Neural cell (in vitro differentiated cells): ENCODE data around the gene DCAF5. TPM values are rescaled to one million over a fixed set of nuclear protein-coding genes. Genes with fewer than 3 reads are reported as not detected.

ENCODE experiments used
- H2AFZ ChIP-seq: fragments of 200-600, 300-800 bp; sonication (generic), shearing (Covaris generic); 2 replicates; pipeline ENCODE4 v1.6.0; 2014; ENCODE audit warnings: low read depth, mild to moderate bottlenecking, antibody characterized with exemption, low read length, moderate library complexity
- H3F3A ChIP-seq: fragments of 200-600 bp; shearing (Covaris generic); 2 replicates; pipeline ENCODE4 v1.6.1; 2016; ENCODE audit warnings: mild to moderate bottlenecking, moderate library complexity, mixed read lengths, antibody characterized with exemption, low read length; ENCODE audit not compliant: insufficient read depth, poor library complexity, severe bottlenecking
- H3K27ac ChIP-seq: fragments of 200-600, 300-800 bp; sonication (generic), shearing (Covaris generic); 2 replicates; pipeline ENCODE4 v1.5.1; 2014; ENCODE audit warnings: mild to moderate bottlenecking, low read length, moderate library complexity
- H3K27me3 ChIP-seq: fragments of 300-800, 200-600 bp; sonication (generic), shearing (Covaris generic); 2 replicates; pipeline ENCODE4 v1.6.0; 2014; ENCODE audit warnings: mild to moderate bottlenecking, low read depth, low read length, moderate library complexity; ENCODE audit not compliant: insufficient read depth
- H3K36me3 ChIP-seq: fragments of 300-800, 200-600 bp; sonication (generic), shearing (Covaris generic); 2 replicates; pipeline ENCODE4 v1.5.1; 2014; ENCODE audit warnings: mild to moderate bottlenecking, antibody characterized with exemption, low read length, moderate library complexity; ENCODE audit not compliant: insufficient read depth
- H3K4me2 ChIP-seq: fragments of 300-800, 200-600 bp; sonication (generic), shearing (Covaris generic); 2 replicates; pipeline ENCODE4 v1.6.0; 2014; ENCODE audit warnings: mild to moderate bottlenecking, low read length
- H3K4me3 ChIP-seq: fragments of 300-800, 200-600 bp; sonication (generic), shearing (Covaris generic); 2 replicates; pipeline ENCODE4 v1.5.1; 2014; ENCODE audit warnings: mild to moderate bottlenecking, low read length, moderate library complexity
- H3K79me2 ChIP-seq: fragments of 200-600 bp; shearing (Covaris generic); replicated peaks from 2 replicates; pipeline ENCODE4 v1.6.0; 2014; ENCODE audit warnings: mild to moderate bottlenecking, low read length, moderate library complexity; ENCODE audit not compliant: insufficient read depth
- H3K9ac ChIP-seq: fragments of 300-800, 200-600 bp; sonication (generic), shearing (Covaris generic); 2 replicates; pipeline ENCODE4 v1.6.1; 2016; ENCODE audit warnings: mild to moderate bottlenecking, low read length, mixed read lengths
- H3K9me2 ChIP-seq: fragments of 200-600 bp; shearing (Covaris generic); 2 replicates; pipeline ENCODE4 v1.6.1; 2016; ENCODE audit warnings: mild to moderate bottlenecking, low read length, mixed read lengths; ENCODE audit not compliant: insufficient read depth
- H3K9me3 ChIP-seq: fragments of 200-600, 300-800 bp; sonication (generic), shearing (Covaris generic); 2 replicates; pipeline ENCODE4 v1.6.1; 2016; ENCODE audit warnings: mild to moderate bottlenecking, mixed run types, low read length, moderate library complexity, mixed read lengths
- H4K20me1 ChIP-seq: fragments of 200-600 bp; shearing (Covaris generic); 2 replicates; pipeline ENCODE4 v1.6.1; 2016; ENCODE audit warnings: mild to moderate bottlenecking, mixed run types; ENCODE audit not compliant: insufficient read depth
- CTCF ChIP-seq: fragments of 450-650 bp; IDR thresholded peaks from 2 replicates; pipeline ENCODE4 v1.5.1; 2014; ENCODE audit warnings: antibody characterized with exemption, mild to moderate bottlenecking, moderate library complexity; ENCODE audit not compliant: poor library complexity, severe bottlenecking
- EP300 ChIP-seq: fragments of 450-650 bp; conservative IDR thresholded peaks from 2 replicates; pipeline ENCODE4 v1.6.1; 2014; ENCODE audit warnings: antibody characterized with exemption, mild to moderate bottlenecking, moderate library complexity; ENCODE audit not compliant: poor library complexity, severe bottlenecking
- EZH2 ChIP-seq: fragments of 200-600, 300-800 bp; shearing (Covaris generic), sonication (generic); IDR thresholded peaks from 2 replicates; pipeline ENCODE4 v1.6.1; 2014; ENCODE audit warnings: antibody characterized with exemption, low read length, borderline replicate concordance, mild to moderate bottlenecking; ENCODE audit not compliant: insufficient read depth, poor library complexity, severe bottlenecking
- MXI1 ChIP-seq: fragments of 450-650 bp; conservative IDR thresholded peaks from 2 replicates; pipeline ENCODE4 v1.6.1; 2014; ENCODE audit warnings: antibody characterized with exemption, mild to moderate bottlenecking; ENCODE audit not compliant: poor library complexity, severe bottlenecking
- POLR2AphosphoS5 ChIP-seq: IDR thresholded peaks from 2 replicates; pipeline ENCODE4 v1.6.1; 2012
- RAD21 ChIP-seq: fragments of 450-650 bp; conservative IDR thresholded peaks from 2 replicates; pipeline ENCODE4 v1.6.1; 2014; ENCODE audit warnings: antibody characterized with exemption, mild to moderate bottlenecking, moderate library complexity
- REST ChIP-seq: IDR thresholded peaks from 2 replicates; pipeline ENCODE4 v1.6.1; 2012; ENCODE audit warnings: borderline replicate concordance
- SMC3 ChIP-seq: fragments of 450-650 bp; conservative IDR thresholded peaks from 2 replicates; pipeline ENCODE4 v1.6.1; 2014; ENCODE audit warnings: antibody characterized with exemption, mild to moderate bottlenecking, moderate library complexity; ENCODE audit not compliant: poor library complexity
- TAF1 ChIP-seq: IDR thresholded peaks from 2 replicates; pipeline ENCODE4 v1.6.1; 2012; ENCODE audit warnings: low read depth
- polyA plus RNA-seq: library from polyadenylated mRNA; depleted of rRNA; stranded (reverse); fragments of >200 nt; gene quantifications from 2 replicates; pipeline ENCODE4 v1.2.3, GENCODE V29; 2014

The DCAF5 gene
- polyA plus RNA-seq, 1 donor from 2014 or later, result 33.5 TPM

GRCh38 chr14:69097974-69098373 is 54.9 kb downstream of the DCAF5 start:
- Histone ChIP-seq H3F3A (no peaks in the 10 kb centered on the region), H4K20me1 (no peaks in the 10 kb centered on the region), H3K79me2 (no peaks in the 10 kb centered on the region), H3K9ac (no peak overlapping the region), H3K4me3 (no peak overlapping the region), H3K9me3 (no peaks in the 10 kb centered on the region), H3K27ac (no peak overlapping the region), H3K36me3 (peaks cover 2% of the 10 kb centered on the region), H3K9me2 (no peaks in the 10 kb centered on the region), H3K4me2 (no peak overlapping the region), H3K27me3 (no peaks in the 10 kb centered on the region), H2AFZ (no peak overlapping the region)
- no peak for TF ChIP-seq POLR2AphosphoS5
- no peak for TF ChIP-seq EP300

- H3K27ac ChIP-seq, result no peak overlapping the region
- no peak overlapping the region for H3K4me3 ChIP-seq
- H3K9me3 ChIP-seq, result no peaks in the 10 kb centered on the region
- H3K4me2 ChIP-seq, result no peak overlapping the region
- no peak overlapping the region for H3K9ac ChIP-seq
- H3K79me2 ChIP-seq, result no peaks in the 10 kb centered on the region
- no peaks in the 10 kb centered on the region for H3F3A ChIP-seq
- H4K20me1 ChIP-seq, result no peaks in the 10 kb centered on the region
- no peak overlapping the region for H2AFZ ChIP-seq
- no peak for TF ChIP-seq EZH2
- TF ChIP-seq EP300, result no peak
- no peak for TF ChIP-seq MXI1
- TF ChIP-seq RAD21, result no peak
- no peak for TF ChIP-seq CTCF
- TF ChIP-seq POLR2AphosphoS5, result no peak
- TF ChIP-seq TAF1, result no peak
- TF ChIP-seq REST, result no peak
- TF ChIP-seq SMC3, result no peak
- H3K9me2 ChIP-seq, result no peaks in the 10 kb centered on the region
- H3K27me3 ChIP-seq, result no peaks in the 10 kb centered on the region
- no peaks in the 10 kb centered on the region for H3K36me3 ChIP-seq
These were observed 56.0 kb downstream of the DCAF5 start for GRCh38 chr14:69096781-69097475.

GRCh38 chr14:69096246-69096645 is 56.7 kb downstream of the DCAF5 start:
- H3K9me3 ChIP-seq, result no peaks in the 10 kb centered on the region
- H3K4me2 ChIP-seq, result no peak overlapping the region
- no peaks in the 10 kb centered on the region for H3F3A ChIP-seq
- no peak for TF ChIP-seq POLR2AphosphoS5
- no peak for TF ChIP-seq RAD21
- no peak for TF ChIP-seq TAF1
- TF ChIP-seq CTCF, result no peak
- no peak for TF ChIP-seq REST
- no peak for TF ChIP-seq MXI1
- H3K27me3 ChIP-seq, result no peaks in the 10 kb centered on the region
- H3K9me2 ChIP-seq, result no peaks in the 10 kb centered on the region
- H3K9ac ChIP-seq, result no peak overlapping the region
- H3K4me3 ChIP-seq, result no peak overlapping the region
- H2AFZ ChIP-seq, result no peak overlapping the region
- no peaks in the 10 kb centered on the region for H3K36me3 ChIP-seq
- H4K20me1 ChIP-seq, result no peaks in the 10 kb centered on the region
- H3K27ac ChIP-seq, result no peak overlapping the region
- H3K79me2 ChIP-seq, result no peaks in the 10 kb centered on the region
